ENCODE data around the gene FBRSL1.

- no peak for TF ChIP-seq CTCF (IDR thresholded peaks at IDR 0.05)
- TF ChIP-seq POLR2A (IDR thresholded peaks at IDR 0.05) = no peak
Observed at GRCh38 chr12:132477017-132477702, 12.8 kb upstream of the FBRSL1 start.
